SU-DHL-6 (cell line): ENCODE measurements around the gene SNN.

ENCODE experiments used
- EZH2phosphoT487 ChIP-seq: fragments of 200-600 bp; sonication (generic), shearing (Covaris generic); conservative IDR thresholded peaks from 2 replicates; pipeline ENCODE4 v1.6.1; 2018; ENCODE audit warnings: mild to moderate bottlenecking, antibody characterized with exemption, low read length, moderate library complexity, mixed read lengths
- TF ChIP-seq, protein P1 (sequence below): fragments of 200-600 bp; sonication (generic); IDR thresholded peaks from one replicate; pipeline ENCODE4 v1.5.1; 2017; ENCODE audit warnings: antibody characterized with exemption, mild to moderate bottlenecking, low read length, moderate library complexity; ENCODE audit not compliant: insufficient read depth, poor library complexity, severe bottlenecking

DNA sequence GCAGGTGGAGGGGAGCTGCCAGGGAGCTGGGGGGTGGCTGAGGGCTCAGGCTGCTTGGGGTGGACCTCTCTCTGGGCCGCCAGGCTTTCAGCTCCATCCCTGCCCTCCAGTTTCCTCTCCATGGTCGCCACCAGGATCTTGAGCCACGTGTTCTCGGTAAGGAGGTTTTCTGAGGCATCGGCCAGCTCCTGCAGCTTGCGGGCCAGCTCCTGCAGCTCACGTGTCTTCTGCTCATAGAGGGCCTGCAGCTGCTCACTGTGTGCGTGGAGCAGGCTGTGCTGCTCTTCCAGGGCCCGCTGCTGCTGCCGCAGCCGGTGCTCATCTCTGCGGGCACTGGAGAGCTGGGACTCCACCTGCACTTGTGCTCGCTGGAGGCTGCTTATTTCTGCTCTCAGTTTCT is 11.0 kb downstream of the SNN start:
- TF ChIP-seq EZH2phosphoT487: no peak
- TF ChIP-seq, protein P1, sequence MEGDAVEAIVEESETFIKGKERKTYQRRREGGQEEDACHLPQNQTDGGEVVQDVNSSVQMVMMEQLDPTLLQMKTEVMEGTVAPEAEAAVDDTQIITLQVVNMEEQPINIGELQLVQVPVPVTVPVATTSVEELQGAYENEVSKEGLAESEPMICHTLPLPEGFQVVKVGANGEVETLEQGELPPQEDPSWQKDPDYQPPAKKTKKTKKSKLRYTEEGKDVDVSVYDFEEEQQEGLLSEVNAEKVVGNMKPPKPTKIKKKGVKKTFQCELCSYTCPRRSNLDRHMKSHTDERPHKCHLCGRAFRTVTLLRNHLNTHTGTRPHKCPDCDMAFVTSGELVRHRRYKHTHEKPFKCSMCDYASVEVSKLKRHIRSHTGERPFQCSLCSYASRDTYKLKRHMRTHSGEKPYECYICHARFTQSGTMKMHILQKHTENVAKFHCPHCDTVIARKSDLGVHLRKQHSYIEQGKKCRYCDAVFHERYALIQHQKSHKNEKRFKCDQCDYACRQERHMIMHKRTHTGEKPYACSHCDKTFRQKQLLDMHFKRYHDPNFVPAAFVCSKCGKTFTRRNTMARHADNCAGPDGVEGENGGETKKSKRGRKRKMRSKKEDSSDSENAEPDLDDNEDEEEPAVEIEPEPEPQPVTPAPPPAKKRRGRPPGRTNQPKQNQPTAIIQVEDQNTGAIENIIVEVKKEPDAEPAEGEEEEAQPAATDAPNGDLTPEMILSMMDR: no peak
